PC-3 (cell line): Measurements from ENCODE around the gene ZMIZ1.

ENCODE experiments used
- CTCF ChIP-seq: fragments of 300-600 bp; sonication (generic); conservative IDR thresholded peaks from 2 replicates; pipeline ENCODE4 v1.5.1; 2017; ENCODE audit warnings: antibody characterized with exemption, low read depth, mild to moderate bottlenecking, low read length
- EZH2 ChIP-seq: fragments of 300-600 bp; sonication (generic); IDR thresholded peaks from one replicate; pipeline ENCODE4 v1.6.1; 2017; ENCODE audit warnings: antibody characterized with exemption, mild to moderate bottlenecking, low read length; ENCODE audit not compliant: unreplicated experiment

- no peak for TF ChIP-seq CTCF
- TF ChIP-seq EZH2, result no peak
These were observed 25.8 kb downstream of the ZMIZ1 start for GRCh38 chr10:79094412-79095175.
